ENCODE results near the gene SYT12. TPM values are rescaled to one million over a fixed set of nuclear protein-coding genes. Genes with fewer than 3 reads are reported as not detected.

Gene SYT12
- total and polyA plus RNA-seq, 2 of the 8 experiments (the other 6 are each of a cell fraction or from before 2014, with no cell fraction given), result 1.4 to 3.3 TPM

DNA sequence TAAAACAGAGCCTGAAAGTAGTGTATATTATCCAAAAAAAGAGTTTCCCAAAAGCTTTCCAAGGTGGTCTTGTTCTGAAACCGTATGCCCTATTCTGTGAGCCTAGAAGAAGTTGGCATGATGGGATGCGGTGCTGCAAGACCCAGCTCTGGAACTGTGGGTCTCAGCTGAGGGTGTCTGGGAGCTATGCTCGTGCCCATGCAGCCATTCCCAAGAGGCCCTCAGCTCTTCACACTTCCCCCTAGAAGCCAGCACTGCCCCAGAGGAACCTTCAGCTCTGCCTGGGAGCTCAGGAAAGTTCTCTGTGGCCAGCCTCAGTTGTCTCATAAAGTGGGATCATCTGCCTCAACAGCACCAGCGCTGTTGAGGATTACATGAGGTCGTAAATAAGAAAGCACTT is 6.4 kb upstream of the SYT12 start:
- Histone ChIP-seq H3K27ac (ENCODE audit: low read depth, low read length) (no peak overlapping the region), H2AFZ (ENCODE audit: low read length) (no peak overlapping the region), H3K4me3 (ENCODE audit: extremely low read depth in 1 of 4, insufficient read depth in 2 of 4, low read depth in 3 of 4, low read length in 4 of 4) (no peak overlapping the region), H4K20me1 (replicated peaks in 1 of 2; ENCODE audit: control insufficient read depth in 1 of 2, insufficient read depth in 2 of 2, low read length in 2 of 2) (no peaks in the 10 kb centered on the region), H3K4me2 (ENCODE audit: insufficient read depth in 1 of 2, low read depth in 2 of 2, low read length in 2 of 2) (no peak overlapping the region), H3K27me3 (replicated peaks in 1 of 4; ENCODE audit: control insufficient read depth in 3 of 4, extremely low read depth in 1 of 4, insufficient read depth in 3 of 4, low read length in 3 of 4) (no peaks in the 10 kb centered on the region), H2BK12ac (ENCODE audit: low read depth, low read length) (no peak overlapping the region), H2BK5ac (ENCODE audit: low read depth, low read length) (no peak overlapping the region), H3K9me3 (ENCODE audit: insufficient read depth in 2 of 2, low read depth in 1 of 2, low read length in 1 of 2) (no peaks in the 10 kb centered on the region), H3K9ac (replicated peaks in 1 of 4; ENCODE audit: extremely low read depth in 1 of 4, low read depth in 3 of 4, low read length in 3 of 4) (no peak overlapping the region), H2BK120ac (replicated peaks; ENCODE audit: low read depth, low read length) (no peak overlapping the region), H3K14ac (ENCODE audit: insufficient read length) (no peak overlapping the region), H3K4me1 (replicated peaks in 1 of 4; ENCODE audit: control insufficient read depth in 3 of 4, insufficient read depth in 4 of 4, low read length in 3 of 4) (peaks cover 0 to 7% (median 3%) of the 10 kb centered on the region in 4 experiments; a peak in 4 of 7 replicates), H4K5ac (ENCODE audit: insufficient read length, low read depth, low read length) (no peak overlapping the region), H3K79me1 (ENCODE audit: low read depth, low read length) (no peaks in the 10 kb centered on the region), H3K23ac (ENCODE audit: insufficient read length) (no peak overlapping the region), H3K18ac (ENCODE audit: extremely low read depth, low read length) (no peak overlapping the region), H4K91ac (replicated peaks; ENCODE audit: insufficient read length, low read length) (no peak overlapping the region), H3K79me2 (ENCODE audit: control insufficient read depth in 1 of 2, insufficient read depth in 2 of 2, low read length in 2 of 2) (no peaks in the 10 kb centered on the region), H2BK20ac (ENCODE audit: low read length) (no peak overlapping the region), H4K8ac (ENCODE audit: extremely low read depth, insufficient read depth, low read length) (no peak overlapping the region), H3K23me2 (ENCODE audit: low read depth, low read length) (no peaks in the 10 kb centered on the region), H3K4ac (replicated peaks; ENCODE audit: insufficient read length, low read depth, low read length) (no peak overlapping the region), H3K36me3 (ENCODE audit: control insufficient read depth in 2 of 4, insufficient read depth in 4 of 4, low read length in 3 of 4) (no peaks in the 10 kb centered on the region), H2AK5ac (ENCODE audit: low read depth, low read length) (no peak overlapping the region), H2BK15ac (ENCODE audit: low read length) (no peak overlapping the region), H3K56ac (replicated peaks; ENCODE audit: insufficient read length, low read depth, low read length) (no peak overlapping the region)
- CTCF ChIA-PET (ENCODE audit: partially characterized antibody), result interaction anchor here (0.8 to 1.7 kb wide), 6 partner anchors 9 to 151 kb away, joined by 3 to 4 read pairs (median 3); no protein-coding TSS in a partner anchor
- 83% methylated on average over 5 of the region's 5 CpGs; no CpG with 5 or more reads in 1 of the 2 experiments for WGBS, 2 experiments (ENCODE audit: extremely low coverage in 1 of 2, insufficient coverage in 1 of 2, insufficient read length in 1 of 2, insufficient replicate concordance in 2 of 2, low coverage in 1 of 2, low lambda C conversion rate in 2 of 2, missing lambda C conversion rate in 1 of 2)
- POLR2A ChIA-PET (ENCODE audit: partially characterized antibody), result interaction anchor here (0.9 to 2.1 kb wide), 3 partner anchors 15 to 130 kb away, joined by 3 to 6 read pairs (median 3); no protein-coding TSS in a partner anchor
- DNase-seq (ENCODE audit: low read depth in 1 of 2, low spot score in 2 of 2) (no peak), FAIRE-seq (no peak)
- TF ChIP-seq CREB1 (IDR thresholded peaks at IDR 0.05) (no peak), SP4 (IDR thresholded peaks at IDR 0.05; ENCODE audit: low read length) (no peak), EGR1 (IDR thresholded peaks at IDR 0.05; ENCODE audit: borderline replicate concordance, low read depth, low read length) (no peak), GABPA (IDR thresholded peaks at IDR 0.05; ENCODE audit: borderline replicate concordance, insufficient read depth, low read length) (no peak), POLR2A (IDR thresholded peaks at IDR 0.05; ENCODE audit: control extremely low read depth in 1 of 2, low read depth in 2 of 2, low read length in 2 of 2) (no peak), FOSL1 (IDR thresholded peaks at IDR 0.05; ENCODE audit: insufficient read depth, low read depth, low read length) (no peak), EP300 (IDR thresholded peaks at IDR 0.05; ENCODE audit: borderline replicate concordance in 1 of 2, low read depth in 2 of 2, low read length in 2 of 2) (no peak), JUN (IDR thresholded peaks at IDR 0.05; ENCODE audit: low read depth, low read length) (no peak)
- TF ChIP-seq, protein P1, sequence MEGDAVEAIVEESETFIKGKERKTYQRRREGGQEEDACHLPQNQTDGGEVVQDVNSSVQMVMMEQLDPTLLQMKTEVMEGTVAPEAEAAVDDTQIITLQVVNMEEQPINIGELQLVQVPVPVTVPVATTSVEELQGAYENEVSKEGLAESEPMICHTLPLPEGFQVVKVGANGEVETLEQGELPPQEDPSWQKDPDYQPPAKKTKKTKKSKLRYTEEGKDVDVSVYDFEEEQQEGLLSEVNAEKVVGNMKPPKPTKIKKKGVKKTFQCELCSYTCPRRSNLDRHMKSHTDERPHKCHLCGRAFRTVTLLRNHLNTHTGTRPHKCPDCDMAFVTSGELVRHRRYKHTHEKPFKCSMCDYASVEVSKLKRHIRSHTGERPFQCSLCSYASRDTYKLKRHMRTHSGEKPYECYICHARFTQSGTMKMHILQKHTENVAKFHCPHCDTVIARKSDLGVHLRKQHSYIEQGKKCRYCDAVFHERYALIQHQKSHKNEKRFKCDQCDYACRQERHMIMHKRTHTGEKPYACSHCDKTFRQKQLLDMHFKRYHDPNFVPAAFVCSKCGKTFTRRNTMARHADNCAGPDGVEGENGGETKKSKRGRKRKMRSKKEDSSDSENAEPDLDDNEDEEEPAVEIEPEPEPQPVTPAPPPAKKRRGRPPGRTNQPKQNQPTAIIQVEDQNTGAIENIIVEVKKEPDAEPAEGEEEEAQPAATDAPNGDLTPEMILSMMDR (IDR thresholded peaks at IDR 0.05; ENCODE audit: control extremely low read depth in 1 of 3, insufficient read depth in 1 of 3, low read depth in 1 of 3, low read length in 3 of 3), result no peak
- TF ChIP-seq, protein P2, sequence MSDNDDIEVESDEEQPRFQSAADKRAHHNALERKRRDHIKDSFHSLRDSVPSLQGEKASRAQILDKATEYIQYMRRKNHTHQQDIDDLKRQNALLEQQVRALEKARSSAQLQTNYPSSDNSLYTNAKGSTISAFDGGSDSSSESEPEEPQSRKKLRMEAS (IDR thresholded peaks at IDR 0.05), result no peak
